Thyroid gland (tissue), 4 donors: ENCODE data around the gene BMP8B. TPM values are rescaled to one million over a fixed set of nuclear protein-coding genes. Genes with fewer than 3 reads are reported as not detected.

Experiments
- DNase-seq, 2 donors: peaks; one replicate each; pipeline ENCODE4 v3.0.0-alpha.2; 2019
- H3K27ac ChIP-seq, 3 donors: fragments of 200-600 bp; sonication (generic); 1 replicate in 2 of 3; 2 replicates in 1 of 3; pipeline ENCODE4 v1.5.1; 2016 to 2019; ENCODE audit warnings: mild to moderate bottlenecking in 1 of 3, moderate library complexity in 1 of 3
- H3K27me3 ChIP-seq: fragments of 200-600 bp; sonication (generic); one replicate; pipeline ENCODE4 v1.5.1; 2019
- H3K36me3 ChIP-seq, 2 donors: fragments of 200-600 bp; sonication (generic); one replicate each; pipeline ENCODE4 v1.5.1; 2016 to 2019
- H3K4me1 ChIP-seq, 2 donors: fragments of 200-600 bp; sonication (generic); one replicate each; pipeline ENCODE4 v1.5.1; 2017 to 2019
- H3K4me3 ChIP-seq, 3 donors: fragments of 200-600 bp; sonication (generic); replicated peaks in 1 of 3; 1 replicate in 2 of 3; 2 replicates in 1 of 3; pipeline ENCODE4 v1.5.1; 2016; ENCODE audit warnings: mild to moderate bottlenecking in 1 of 3
- H3K9me3 ChIP-seq: fragments of 200-600 bp; sonication (generic); one replicate; pipeline ENCODE4 v1.5.1; 2017
- POLR2A ChIP-seq, 2 donors: fragments of 450-650 bp; IDR thresholded peaks; one replicate each; pipeline ENCODE4 v1.6.1; 2017; ENCODE audit warnings: antibody characterized with exemption in 2 of 2, mild to moderate bottlenecking in 2 of 2, moderate library complexity in 1 of 2
- WGBS, 2 donors: methylation state at CpG; one replicate each; pipeline ENCODE4 v1.1.5; 2017; 5-methylcytosine and 5-hydroxymethylcytosine counted together
- intact Hi-C: fragments of 100-400 bp; cut with DNase I; formaldehyde crosslinking; loops from one replicate; pipeline ENCODE4 v1.15.1; 2023
- total RNA-seq, 4 donors: library from RNA; depleted of rRNA; stranded (reverse); fragments of >200 nt; gene quantifications; one replicate each; pipeline ENCODE4 v1.2.3, GENCODE V29; 2016
- TF ChIP-seq, protein P1 (sequence below), 6 experiments: fragments of 200-600 bp in 3 of 6; fragments of 450-650 bp in 3 of 6; sonication (generic) in 3 of 6; IDR thresholded peaks; one replicate each; pipeline ENCODE4 v1.5.1; 2016 to 2019; ENCODE audit warnings: antibody characterized with exemption in 6 of 6, mild to moderate bottlenecking in 2 of 6, inconsistent platforms in 1 of 6, moderate library complexity in 1 of 6

The BMP8B gene
- total RNA-seq, 4 donors from 2014 or later, result 6.6 to 15.4 (median 8.1) TPM

DNA sequence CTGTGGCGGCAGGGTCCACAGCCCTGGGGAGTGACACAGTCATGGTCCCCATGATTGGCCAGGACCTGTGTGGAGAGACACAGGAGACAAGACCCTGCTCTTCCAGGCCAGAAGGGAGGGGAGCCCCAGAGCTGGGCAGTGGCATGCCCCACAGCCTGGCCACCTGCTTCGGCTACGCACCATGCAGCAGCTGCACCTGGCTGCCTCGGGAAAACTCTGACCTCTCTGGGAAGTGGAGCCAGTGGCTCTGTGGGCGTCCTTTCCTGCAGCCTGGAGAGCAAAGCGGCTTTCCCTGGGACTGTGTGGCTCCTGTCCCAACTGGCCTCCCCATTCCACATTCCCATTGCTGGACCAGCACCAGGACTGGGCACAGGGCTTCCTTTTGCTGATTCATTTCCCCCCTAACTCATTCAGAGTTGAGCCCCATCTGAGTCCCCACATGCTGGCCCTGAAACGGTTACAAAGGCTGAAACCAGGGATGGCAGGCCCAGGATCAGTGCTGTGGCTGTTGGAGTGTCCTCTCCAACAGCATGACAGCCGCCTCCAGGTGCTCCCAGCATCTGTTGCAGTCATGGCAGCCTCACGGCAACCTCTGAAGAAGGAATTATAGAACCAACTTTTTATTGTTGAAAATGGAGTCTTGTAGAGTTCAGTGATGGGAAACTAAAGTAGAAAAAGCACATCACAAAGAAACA is 32.6 kb downstream of the BMP8B start:
- H3K27me3 ChIP-seq, result no peaks in the 10 kb centered on the region
- TF ChIP-seq POLR2A (IDR thresholded peaks at IDR 0.05), result no peak
- TF ChIP-seq, protein P1, sequence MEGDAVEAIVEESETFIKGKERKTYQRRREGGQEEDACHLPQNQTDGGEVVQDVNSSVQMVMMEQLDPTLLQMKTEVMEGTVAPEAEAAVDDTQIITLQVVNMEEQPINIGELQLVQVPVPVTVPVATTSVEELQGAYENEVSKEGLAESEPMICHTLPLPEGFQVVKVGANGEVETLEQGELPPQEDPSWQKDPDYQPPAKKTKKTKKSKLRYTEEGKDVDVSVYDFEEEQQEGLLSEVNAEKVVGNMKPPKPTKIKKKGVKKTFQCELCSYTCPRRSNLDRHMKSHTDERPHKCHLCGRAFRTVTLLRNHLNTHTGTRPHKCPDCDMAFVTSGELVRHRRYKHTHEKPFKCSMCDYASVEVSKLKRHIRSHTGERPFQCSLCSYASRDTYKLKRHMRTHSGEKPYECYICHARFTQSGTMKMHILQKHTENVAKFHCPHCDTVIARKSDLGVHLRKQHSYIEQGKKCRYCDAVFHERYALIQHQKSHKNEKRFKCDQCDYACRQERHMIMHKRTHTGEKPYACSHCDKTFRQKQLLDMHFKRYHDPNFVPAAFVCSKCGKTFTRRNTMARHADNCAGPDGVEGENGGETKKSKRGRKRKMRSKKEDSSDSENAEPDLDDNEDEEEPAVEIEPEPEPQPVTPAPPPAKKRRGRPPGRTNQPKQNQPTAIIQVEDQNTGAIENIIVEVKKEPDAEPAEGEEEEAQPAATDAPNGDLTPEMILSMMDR (IDR thresholded peaks at IDR 0.05), result no peak
- no peak overlapping the region for H3K4me3 ChIP-seq
- no peaks in the 10 kb centered on the region for H3K9me3 ChIP-seq
- peaks cover 14 to 24% of the 10 kb centered on the region in 2 donors for H3K4me1 ChIP-seq
- peak overlapping the region; percentile 73 to 88 (median 78) for H3K27ac ChIP-seq
- peak in 1 of 2 donors; percentile 24 for DNase-seq
- H3K36me3 ChIP-seq, result peaks cover 31 to 34% of the 10 kb centered on the region in 2 donors
- WGBS, 2 donors, result 92 to 98% methylated on average over 6 to 9 of the region's 9 CpGs
- intact Hi-C loops, result no loop called here

DNA sequence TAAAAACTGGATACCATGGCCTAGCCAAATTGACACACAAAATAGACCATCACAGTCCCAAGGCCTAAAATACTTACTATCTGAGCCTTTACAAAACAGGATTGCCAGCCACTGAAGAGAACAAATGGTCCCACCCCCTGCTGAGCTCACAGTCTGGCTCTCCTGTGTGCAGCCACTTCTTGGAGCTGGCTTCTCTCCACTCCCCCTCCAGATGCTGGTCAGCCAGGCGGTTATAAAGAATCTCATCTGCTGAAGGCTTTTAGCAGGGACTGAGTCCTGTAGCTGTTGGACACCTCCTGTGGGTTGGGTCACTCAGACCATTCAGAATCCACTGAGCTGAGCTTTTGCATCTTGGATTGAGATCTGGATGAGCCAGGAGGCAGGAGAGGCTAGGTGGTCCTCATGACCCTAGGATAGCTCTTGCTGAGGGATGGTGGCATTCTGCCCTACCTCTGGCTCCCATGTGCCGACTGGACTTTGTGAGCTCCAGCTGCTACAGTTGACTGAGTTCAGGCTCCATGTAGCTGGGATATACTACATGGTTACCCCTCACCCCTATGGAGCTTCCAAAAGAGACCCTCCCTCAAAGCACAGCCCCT is 33.7 kb downstream of the BMP8B start:
- peak; percentile 95 for DNase-seq
- intact Hi-C loops, result no loop called here
- Histone ChIP-seq H3K9me3 (no peaks in the 10 kb centered on the region), H3K36me3 (peaks cover 42 to 45% of the 10 kb centered on the region in 2 donors), H3K27me3 (no peaks in the 10 kb centered on the region), H3K4me1 (peaks cover 14 to 24% of the 10 kb centered on the region in 2 donors), H3K27ac (peak overlapping the region; percentile 78 to 88 (median 79)), H3K4me3 (no peak overlapping the region)
- WGBS, 2 donors, result 25% methylated on average over 1 to 2 of the region's 2 CpGs
- peak in 1 of 2 donors; percentile 15 for TF ChIP-seq POLR2A (IDR thresholded peaks at IDR 0.05)
- TF ChIP-seq, protein P1 (IDR thresholded peaks at IDR 0.05), result no peak

DNA sequence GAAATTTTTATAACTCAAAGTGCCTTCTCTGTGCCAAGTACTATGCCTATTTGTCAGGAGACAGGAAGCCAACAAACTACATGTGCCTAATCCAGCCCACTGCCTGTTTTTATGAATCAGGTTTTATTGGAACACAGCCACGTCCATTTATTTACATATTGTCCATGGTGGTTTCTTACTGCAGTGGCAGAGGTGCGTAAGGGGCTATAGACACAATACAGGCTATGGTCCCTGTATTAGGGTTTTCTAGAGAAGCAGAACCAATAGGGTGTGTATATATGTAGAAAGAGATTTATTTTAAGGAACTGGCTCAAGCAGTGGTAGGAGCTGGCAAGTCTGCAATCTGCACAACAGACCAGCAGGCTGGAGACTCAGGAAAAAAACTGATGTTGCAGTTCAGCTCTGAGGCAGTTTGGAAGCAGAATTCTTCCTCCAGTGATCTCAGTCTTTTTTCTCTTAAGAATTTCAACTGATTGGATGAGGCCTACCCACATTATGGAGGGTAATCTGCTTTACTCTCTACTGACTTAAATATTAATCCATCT is 34.6 kb downstream of the BMP8B start:
- Histone ChIP-seq H3K4me1 (peaks cover 14 to 24% of the 10 kb centered on the region in 2 donors), H3K4me3 (no peak overlapping the region), H3K27me3 (no peaks in the 10 kb centered on the region), H3K36me3 (peaks cover 51 to 54% of the 10 kb centered on the region in 2 donors), H3K27ac (peak overlapping the region; percentile 69 to 88 (median 79)), H3K9me3 (no peaks in the 10 kb centered on the region)
- WGBS, 2 donors, result 69 to 82% methylated on average over 2 of the region's 2 CpGs
- intact Hi-C loops, result no loop called here
- DNase-seq, result no peak
- no peak for TF ChIP-seq POLR2A (IDR thresholded peaks at IDR 0.05)
- TF ChIP-seq, protein P1 (IDR thresholded peaks at IDR 0.05), result no peak

DNA sequence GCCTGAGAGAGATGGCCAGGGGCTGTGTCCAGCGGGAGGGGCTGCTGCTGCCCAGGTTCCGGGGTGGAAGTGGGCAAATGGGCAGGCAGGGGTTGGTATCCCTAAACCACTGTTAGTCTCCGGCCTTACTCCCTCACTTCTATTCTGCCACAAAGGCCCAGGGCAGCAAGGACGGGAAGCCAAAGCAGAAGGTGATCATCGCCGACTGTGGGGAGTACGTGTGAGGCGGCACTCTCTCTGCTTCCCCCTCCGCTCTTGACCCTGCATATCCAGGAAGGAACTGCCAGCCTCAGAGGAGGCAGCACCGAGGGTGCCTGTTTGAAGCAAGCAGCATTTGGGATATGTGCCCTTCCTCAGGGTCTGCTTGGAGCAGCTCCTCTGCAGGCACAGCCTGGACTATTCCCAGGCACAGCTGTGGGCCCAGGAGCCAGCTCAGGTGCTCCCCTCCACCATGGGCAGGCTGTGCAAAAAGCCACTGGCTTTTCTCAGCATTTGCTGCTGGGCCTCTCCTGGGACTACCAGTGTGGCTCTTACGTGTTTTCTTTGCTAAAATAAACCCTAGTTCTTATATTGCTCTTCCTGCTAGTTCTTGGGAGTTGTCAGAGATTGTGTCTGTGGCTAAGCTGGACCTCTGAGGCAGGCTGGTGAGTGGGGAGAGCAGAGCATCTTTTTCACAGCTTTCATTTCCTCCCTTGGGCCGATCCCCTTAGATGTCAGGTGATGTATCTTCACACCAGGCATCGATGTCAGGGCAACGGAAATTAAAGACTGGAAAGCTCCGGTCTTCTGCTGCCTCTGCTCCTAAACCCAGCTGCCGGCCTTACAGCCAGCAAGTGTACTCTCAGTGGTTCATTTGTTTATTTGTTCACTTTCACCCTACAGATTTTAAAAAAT is 35.3 kb downstream of the BMP8B start:
- Histone ChIP-seq H3K27me3 (no peaks in the 10 kb centered on the region), H3K36me3 (peaks cover 57 to 62% of the 10 kb centered on the region in 2 donors), H3K27ac (peak overlapping the region; percentile 69 to 88 (median 79)), H3K9me3 (no peaks in the 10 kb centered on the region), H3K4me3 (no peak overlapping the region), H3K4me1 (peaks cover 14 to 24% of the 10 kb centered on the region in 2 donors)
- TF ChIP-seq POLR2A (IDR thresholded peaks at IDR 0.05), result no peak
- TF ChIP-seq, protein P1 (IDR thresholded peaks at IDR 0.05), result no peak
- WGBS, 2 donors, result 89 to 90% methylated on average over 16 of the region's 16 CpGs
- intact Hi-C loops, result no loop called here
- DNase-seq, result no peak
